ENCODE measurements around the gene IGSF9B. TPM values are rescaled to one million over a fixed set of nuclear protein-coding genes. Genes with fewer than 3 reads are reported as not detected.

Gene IGSF9B
- polyA plus RNA-seq, 1 donor (not counting 4 experiments of a cell fraction or from before 2014, with no cell fraction given) = 0.66 TPM

DNA sequence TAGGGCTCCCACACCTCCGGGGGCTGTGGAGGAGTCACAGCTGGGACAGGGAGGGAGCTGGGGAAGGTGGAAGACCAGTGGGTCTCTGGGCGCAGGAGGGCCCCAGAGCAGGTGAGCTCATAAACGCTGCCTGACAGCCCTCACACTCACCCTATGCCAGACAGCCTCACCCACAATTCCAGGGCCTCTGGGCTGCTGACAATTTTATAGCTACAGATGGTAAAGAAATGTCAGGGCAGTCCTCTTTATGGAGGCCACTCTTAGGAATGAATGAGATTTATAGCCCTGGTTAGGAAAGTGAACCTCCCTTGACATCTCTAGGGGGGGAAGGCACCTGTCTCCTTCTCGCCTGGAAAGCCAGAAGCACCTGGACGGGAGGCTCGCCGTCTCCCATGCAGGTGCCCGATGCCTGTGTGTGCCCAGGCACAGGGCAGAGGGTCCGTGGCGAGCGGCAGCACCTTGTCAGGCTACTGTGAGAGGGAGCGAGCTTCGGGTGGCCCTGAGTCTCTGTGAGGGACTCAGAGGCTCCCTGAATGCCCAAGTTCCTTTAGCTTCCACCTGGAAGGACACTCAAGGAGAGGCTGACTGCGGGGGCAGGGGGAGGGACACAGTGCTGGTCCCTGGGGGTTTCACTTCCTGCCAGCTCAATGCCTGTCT lies 39.9 kb downstream of the IGSF9B start:
- Histone ChIP-seq H3K4me1 (ENCODE audit: control insufficient read depth, extremely low read depth, insufficient read depth, low read length) (no peaks in the 10 kb centered on the region), H4K20me1 (ENCODE audit: control insufficient read depth, extremely low read depth, insufficient read depth, low read length) (no peaks in the 10 kb centered on the region), H3K9me1 (ENCODE audit: control insufficient read depth, extremely low read depth, insufficient read depth, low read length) (no peaks in the 10 kb centered on the region), H3K4me2 (ENCODE audit: control insufficient read depth, extremely low read depth, insufficient read depth, low read depth, low read length) (no peak overlapping the region), H3K27ac (ENCODE audit: control insufficient read depth, insufficient read depth, low read length) (no peak overlapping the region), H3K9ac (ENCODE audit: control insufficient read depth, extremely low read depth, insufficient read depth, low read length) (no peak overlapping the region), H3K79me2 (ENCODE audit: control insufficient read depth, insufficient read depth, low read length) (no peaks in the 10 kb centered on the region), H3K36me3 (ENCODE audit: control insufficient read depth in 2 of 2, extremely low read depth in 1 of 2, insufficient read depth in 2 of 2, low read length in 2 of 2) (no peaks in the 10 kb centered on the region), H3K4me3 (ENCODE audit: control insufficient read depth in 2 of 3, extremely low read depth in 1 of 3, insufficient read depth in 2 of 3, low read depth in 1 of 3, low read length in 3 of 3) (no peak overlapping the region), H3K27me3 (ENCODE audit: control insufficient read depth, extremely low read depth, insufficient read depth, low read length) (no peaks in the 10 kb centered on the region), H2AFZ (ENCODE audit: control insufficient read depth, low read length) (no peak overlapping the region), H3K9me3 (ENCODE audit: control insufficient read depth, low read depth, low read length) (no peaks in the 10 kb centered on the region)
- TF ChIP-seq, protein P1, sequence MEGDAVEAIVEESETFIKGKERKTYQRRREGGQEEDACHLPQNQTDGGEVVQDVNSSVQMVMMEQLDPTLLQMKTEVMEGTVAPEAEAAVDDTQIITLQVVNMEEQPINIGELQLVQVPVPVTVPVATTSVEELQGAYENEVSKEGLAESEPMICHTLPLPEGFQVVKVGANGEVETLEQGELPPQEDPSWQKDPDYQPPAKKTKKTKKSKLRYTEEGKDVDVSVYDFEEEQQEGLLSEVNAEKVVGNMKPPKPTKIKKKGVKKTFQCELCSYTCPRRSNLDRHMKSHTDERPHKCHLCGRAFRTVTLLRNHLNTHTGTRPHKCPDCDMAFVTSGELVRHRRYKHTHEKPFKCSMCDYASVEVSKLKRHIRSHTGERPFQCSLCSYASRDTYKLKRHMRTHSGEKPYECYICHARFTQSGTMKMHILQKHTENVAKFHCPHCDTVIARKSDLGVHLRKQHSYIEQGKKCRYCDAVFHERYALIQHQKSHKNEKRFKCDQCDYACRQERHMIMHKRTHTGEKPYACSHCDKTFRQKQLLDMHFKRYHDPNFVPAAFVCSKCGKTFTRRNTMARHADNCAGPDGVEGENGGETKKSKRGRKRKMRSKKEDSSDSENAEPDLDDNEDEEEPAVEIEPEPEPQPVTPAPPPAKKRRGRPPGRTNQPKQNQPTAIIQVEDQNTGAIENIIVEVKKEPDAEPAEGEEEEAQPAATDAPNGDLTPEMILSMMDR (optimal IDR thresholded peaks at IDR 0.05 in 1 of 3, IDR thresholded peaks at IDR 0.05 in 1 of 3, conservative IDR thresholded peaks at IDR 0.05 in 1 of 3; ENCODE audit: extremely low read depth in 1 of 3, insufficient read depth in 2 of 3, low read length in 3 of 3) = no peak
- FAIRE-seq (no peak), DNase-seq (ENCODE audit: low read depth, low spot score) (no peak)
- dilution Hi-C loops (cut with MboI; ENCODE audit: extremely low pct_ligation_motif_present, low sequenced_read_pairs) = no loop called here

DNA sequence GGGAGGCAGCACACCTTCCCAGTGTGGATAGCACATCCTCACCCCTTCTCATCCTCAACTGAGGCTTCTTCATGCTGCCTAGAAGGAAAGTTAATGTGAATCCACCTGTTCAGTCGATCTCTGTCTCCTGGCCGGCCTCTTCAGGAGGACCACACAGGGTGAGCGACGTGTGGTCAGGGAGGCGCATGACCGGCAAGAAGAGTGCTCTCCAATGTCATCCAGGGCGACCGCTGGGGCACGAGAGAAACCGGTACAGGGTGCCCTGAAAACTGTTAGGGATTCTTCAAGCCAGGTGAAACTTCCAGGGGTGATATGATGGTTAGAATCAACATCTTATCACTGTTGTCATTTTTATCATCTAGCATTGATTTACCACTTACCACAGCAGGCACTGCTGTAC lies 43.0 kb downstream of the IGSF9B start:
- FAIRE-seq = no peak
- Histone ChIP-seq H3K36me3 (ENCODE audit: control insufficient read depth in 2 of 2, extremely low read depth in 1 of 2, insufficient read depth in 2 of 2, low read length in 2 of 2) (no peaks in the 10 kb centered on the region), H3K4me3 (ENCODE audit: control insufficient read depth in 2 of 3, extremely low read depth in 1 of 3, insufficient read depth in 2 of 3, low read depth in 1 of 3, low read length in 3 of 3) (no peak overlapping the region), H3K79me2 (ENCODE audit: control insufficient read depth, insufficient read depth, low read length) (no peaks in the 10 kb centered on the region), H3K9me3 (ENCODE audit: control insufficient read depth, low read depth, low read length) (no peaks in the 10 kb centered on the region), H3K4me1 (ENCODE audit: control insufficient read depth, extremely low read depth, insufficient read depth, low read length) (no peaks in the 10 kb centered on the region), H2AFZ (ENCODE audit: control insufficient read depth, low read length) (no peak overlapping the region), H3K27ac (ENCODE audit: control insufficient read depth, insufficient read depth, low read length) (no peak overlapping the region), H3K27me3 (ENCODE audit: control insufficient read depth, extremely low read depth, insufficient read depth, low read length) (no peaks in the 10 kb centered on the region), H3K4me2 (ENCODE audit: control insufficient read depth, extremely low read depth, insufficient read depth, low read depth, low read length) (no peak overlapping the region), H4K20me1 (ENCODE audit: control insufficient read depth, extremely low read depth, insufficient read depth, low read length) (no peaks in the 10 kb centered on the region), H3K9ac (ENCODE audit: control insufficient read depth, extremely low read depth, insufficient read depth, low read length) (no peak overlapping the region), H3K9me1 (ENCODE audit: control insufficient read depth, extremely low read depth, insufficient read depth, low read length) (no peaks in the 10 kb centered on the region)
- DNase-seq (ENCODE audit: low read depth, low spot score) = no peak
- TF ChIP-seq EZH2 (IDR thresholded peaks at IDR 0.05; ENCODE audit: low read length) = no peak
- TF ChIP-seq, protein P1 (optimal IDR thresholded peaks at IDR 0.05 in 1 of 3, IDR thresholded peaks at IDR 0.05 in 1 of 3, conservative IDR thresholded peaks at IDR 0.05 in 1 of 3; ENCODE audit: extremely low read depth in 1 of 3, insufficient read depth in 2 of 3, low read length in 3 of 3) = no peak
- dilution Hi-C loops (cut with MboI; ENCODE audit: extremely low pct_ligation_motif_present, low sequenced_read_pairs) = no loop called here

All from keratinocyte (primary cell).